Uterus (tissue), 4 donors: Measurements from ENCODE around the gene ZAP70. TPM values are rescaled to one million over a fixed set of nuclear protein-coding genes. Genes with fewer than 3 reads are reported as not detected.

Experiments
- DNase-seq, 2 donors: peaks; one replicate each; pipeline ENCODE4 v3.0.0-alpha.2; 2019 to 2020
- H3K27ac ChIP-seq, 2 donors: fragments of 200-600 bp; sonication (generic); 1 replicate in 1 of 2; 2 replicates in 1 of 2; pipeline ENCODE4 v1.5.1; 2016 to 2018
- H3K27me3 ChIP-seq, 2 donors: fragments of 200-600 bp; sonication (generic); one replicate each; pipeline ENCODE4 v1.5.1; 2018 to 2019; ENCODE audit warnings: control low read depth in 1 of 2
- H3K36me3 ChIP-seq, 2 donors: fragments of 200-600 bp; sonication (generic); one replicate each; pipeline ENCODE4 v1.5.1; 2019; ENCODE audit warnings: control low read depth in 1 of 2
- H3K4me1 ChIP-seq, 2 donors: fragments of 200-600 bp; sonication (generic); one replicate each; pipeline ENCODE4 v1.5.1; 2018 to 2019; ENCODE audit warnings: control low read depth in 1 of 2
- H3K4me3 ChIP-seq, 2 donors: fragments of 200-600 bp; sonication (generic); 1 replicate in 1 of 2; 2 replicates in 1 of 2; pipeline ENCODE4 v1.5.1; 2018 to 2019; ENCODE audit warnings: mild to moderate bottlenecking in 1 of 2
- H3K9me3 ChIP-seq, 2 donors: fragments of 200-600 bp; sonication (generic); one replicate each; pipeline ENCODE4 v1.5.1; 2019; ENCODE audit warnings: control low read depth in 1 of 2
- CTCF ChIP-seq, 4 experiments: fragments of 200-600 bp in 2 of 4; fragments of 450-650 bp in 2 of 4; sonication (generic) in 2 of 4; IDR thresholded peaks; one replicate each; pipeline ENCODE4 v1.5.1; 2016 to 2019; ENCODE audit warnings: antibody characterized with exemption in 4 of 4, mild to moderate bottlenecking in 2 of 4, moderate library complexity in 1 of 4
- POLR2A ChIP-seq, 2 donors: fragments of 450-650 bp; IDR thresholded peaks; one replicate each; pipeline ENCODE4 v1.6.1; 2016; ENCODE audit warnings: antibody characterized with exemption in 2 of 2, mild to moderate bottlenecking in 1 of 2, moderate library complexity in 1 of 2
- intact Hi-C: fragments of 100-400 bp; cut with DNase I; formaldehyde crosslinking; loops from one replicate; pipeline ENCODE4 v1.15.1; 2023; ENCODE audit warnings: low total_unique reads
- total RNA-seq, 4 donors: library from RNA; depleted of rRNA in 3 of 4; stranded (reverse); fragments of >200 nt in 3 of 4; gene quantifications; one replicate each; pipeline versions ENCODE4 v1.1.0 to v1.2.4, GENCODE V29; 2014 to 2023
- donor health status: DM: yes; HTN: yes; CAD: no.

ZAP70 gene
- total RNA-seq, 4 donors from 2014 or later = 3.3 to 11.2 (median 5.1) TPM

DNA sequence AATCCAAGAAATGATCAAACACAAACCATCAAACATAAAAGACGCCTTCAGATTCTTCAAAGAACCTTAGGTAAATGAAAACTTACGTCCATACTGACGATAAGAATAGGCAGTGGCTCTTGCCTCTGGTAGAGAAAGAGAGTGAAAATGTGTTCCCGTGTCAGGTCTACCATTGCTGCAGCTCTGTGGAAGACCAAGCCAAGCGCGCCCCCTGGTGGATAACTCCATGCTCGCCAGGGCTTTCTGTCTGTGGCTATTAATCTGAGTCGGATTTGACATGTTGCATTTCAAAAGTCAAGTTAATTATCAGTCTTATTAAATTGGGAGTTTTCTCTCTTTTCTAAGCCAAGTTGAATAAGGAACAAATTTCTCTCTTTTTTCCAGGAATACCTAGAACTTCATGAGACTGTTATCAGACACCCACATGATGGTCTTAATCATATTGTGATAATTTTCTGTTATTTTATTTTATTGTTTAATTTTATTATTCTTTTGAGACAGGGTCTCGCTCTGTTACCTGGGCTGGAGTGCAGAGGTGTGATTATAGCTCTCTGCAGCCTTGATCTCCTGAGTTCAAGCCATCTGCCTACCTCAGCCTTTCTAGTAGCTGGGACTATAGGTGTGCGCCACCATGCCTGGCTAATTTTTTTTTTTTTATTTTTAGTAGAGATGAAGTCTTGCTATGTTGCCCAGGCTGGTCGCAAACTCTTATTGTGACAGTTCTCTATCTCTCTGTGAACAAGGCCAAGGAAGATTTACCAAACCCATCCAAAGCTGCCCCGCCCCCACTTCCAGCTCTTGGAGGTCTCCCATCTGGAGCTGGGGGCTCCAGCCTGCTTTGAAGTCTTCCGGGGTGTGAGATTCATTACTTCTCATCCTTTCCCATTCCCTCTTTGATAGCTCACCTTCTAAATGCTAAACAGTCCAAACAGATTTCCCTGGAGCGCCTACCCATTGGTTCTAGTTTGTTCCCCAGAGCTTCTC lies 15.8 kb upstream of the ZAP70 start:
- DNase-seq = peak; percentile 86 to 89
- no peaks in the 10 kb centered on the region for H3K4me1 ChIP-seq
- H3K27me3 ChIP-seq = no peaks in the 10 kb centered on the region
- H3K36me3 ChIP-seq = no peaks in the 10 kb centered on the region
- no peaks in the 10 kb centered on the region for H3K9me3 ChIP-seq
- H3K4me3 ChIP-seq = no peak overlapping the region
- peak overlapping the region in 1 of 2 donors; percentile 25 for H3K27ac ChIP-seq
- intact Hi-C loops = no loop called here
- TF ChIP-seq POLR2A (IDR thresholded peaks at IDR 0.05) = no peak
- peak; percentile 92 to 98 (median 94) for TF ChIP-seq CTCF (IDR thresholded peaks at IDR 0.05)

- H3K4me3 ChIP-seq = no peak overlapping the region
- H3K27me3 ChIP-seq = no peaks in the 10 kb centered on the region
- DNase-seq = no peak
- no peaks in the 10 kb centered on the region for H3K4me1 ChIP-seq
- intact Hi-C loops = no loop called here
- no peak for TF ChIP-seq CTCF (IDR thresholded peaks at IDR 0.05)
- no peak for TF ChIP-seq POLR2A (IDR thresholded peaks at IDR 0.05)
- no peaks in the 10 kb centered on the region for H3K36me3 ChIP-seq
- H3K9me3 ChIP-seq = no peaks in the 10 kb centered on the region
- no peak overlapping the region for H3K27ac ChIP-seq
Observed at GRCh38 chr2:97698530-97698929, 14.8 kb upstream of the ZAP70 start.

- no peaks in the 10 kb centered on the region for H3K36me3 ChIP-seq
- peak in 3 of 4 experiments; percentile 18 to 48 (median 37) for TF ChIP-seq CTCF (IDR thresholded peaks at IDR 0.05)
- TF ChIP-seq POLR2A (IDR thresholded peaks at IDR 0.05) = no peak
- intact Hi-C loops = no loop called here
- no peak for DNase-seq
- no peaks in the 10 kb centered on the region for H3K9me3 ChIP-seq
- H3K4me3 ChIP-seq = no peak overlapping the region
- no peaks in the 10 kb centered on the region for H3K27me3 ChIP-seq
- no peaks in the 10 kb centered on the region for H3K4me1 ChIP-seq
- H3K27ac ChIP-seq = no peak overlapping the region
Observed at GRCh38 chr2:97699765-97700444, 13.5 kb upstream of the ZAP70 start.

GRCh38 chr2:97701186-97701585 lies 12.2 kb upstream of the ZAP70 start:
- Histone ChIP-seq H3K4me3 (no peak overlapping the region), H3K27me3 (no peaks in the 10 kb centered on the region), H3K9me3 (no peaks in the 10 kb centered on the region), H3K4me1 (no peaks in the 10 kb centered on the region), H3K27ac (no peak overlapping the region), H3K36me3 (no peaks in the 10 kb centered on the region)
- TF ChIP-seq POLR2A (IDR thresholded peaks at IDR 0.05) (no peak), CTCF (IDR thresholded peaks at IDR 0.05) (no peak)
- intact Hi-C loops = no loop called here
- DNase-seq = no peak
